22Rv1 (cell line): ENCODE data around the gene ICA1.

Experiments used
- CTCF ChIP-seq: fragments of 450-650 bp; IDR thresholded peaks from 2 replicates; pipeline ENCODE4 v1.5.1; 2017; ENCODE audit warnings: mild to moderate bottlenecking
- ZFX ChIP-seq: fragments of 450-650 bp; IDR thresholded peaks from 2 replicates; pipeline ENCODE4 v1.6.1; 2017; ENCODE audit warnings: antibody characterized with exemption, borderline replicate concordance

GRCh38 chr7:8282871-8283270 lies 20.9 kb upstream of the ICA1 start:
- TF ChIP-seq CTCF (no peak), ZFX (no peak)
